NCI-H460 (cell line): ENCODE measurements around the gene SCN2B. TPM values are rescaled to one million over a fixed set of nuclear protein-coding genes. Genes with fewer than 3 reads are reported as not detected.

ENCODE experiments used
- DNase-seq: peaks from one replicate; pipeline ENCODE4 v3.0.0-alpha.2; 2016; ENCODE audit warnings: low read depth; ENCODE audit errors: extremely low read depth
- total RNA-seq: library from RNA; depleted of rRNA; stranded (reverse); fragments of >200 nt; shearing (Covaris generic); gene quantifications from 2 replicates; pipeline ENCODE4 v1.2.3, GENCODE V29; 2014

SCN2B gene
- total RNA-seq, 1 experiment from 2014 or later, result not detected

GRCh38 chr11:118136341-118136740 is 40.1 kb downstream of the SCN2B start:
- no peak for DNase-seq

DNA sequence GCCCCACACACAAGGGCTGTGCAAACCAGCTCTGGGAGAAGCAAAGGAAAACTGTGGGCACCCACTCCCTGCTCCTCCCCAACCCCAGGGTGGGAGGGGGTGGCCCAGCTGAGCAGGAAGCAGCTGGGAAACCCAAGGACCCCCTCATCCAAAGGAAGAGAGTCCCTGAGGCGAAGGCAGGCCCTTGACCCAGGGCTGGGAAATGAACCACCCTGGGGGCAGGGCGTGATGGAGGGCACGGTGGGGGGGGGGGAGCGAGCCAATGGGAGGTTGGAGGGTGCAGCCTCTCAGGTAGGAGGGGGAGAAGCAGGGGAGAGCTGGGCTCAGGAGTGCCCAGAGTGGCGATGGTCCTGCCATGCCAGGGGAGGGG is 40.7 kb downstream of the SCN2B start:
- DNase-seq, result no peak

DNA sequence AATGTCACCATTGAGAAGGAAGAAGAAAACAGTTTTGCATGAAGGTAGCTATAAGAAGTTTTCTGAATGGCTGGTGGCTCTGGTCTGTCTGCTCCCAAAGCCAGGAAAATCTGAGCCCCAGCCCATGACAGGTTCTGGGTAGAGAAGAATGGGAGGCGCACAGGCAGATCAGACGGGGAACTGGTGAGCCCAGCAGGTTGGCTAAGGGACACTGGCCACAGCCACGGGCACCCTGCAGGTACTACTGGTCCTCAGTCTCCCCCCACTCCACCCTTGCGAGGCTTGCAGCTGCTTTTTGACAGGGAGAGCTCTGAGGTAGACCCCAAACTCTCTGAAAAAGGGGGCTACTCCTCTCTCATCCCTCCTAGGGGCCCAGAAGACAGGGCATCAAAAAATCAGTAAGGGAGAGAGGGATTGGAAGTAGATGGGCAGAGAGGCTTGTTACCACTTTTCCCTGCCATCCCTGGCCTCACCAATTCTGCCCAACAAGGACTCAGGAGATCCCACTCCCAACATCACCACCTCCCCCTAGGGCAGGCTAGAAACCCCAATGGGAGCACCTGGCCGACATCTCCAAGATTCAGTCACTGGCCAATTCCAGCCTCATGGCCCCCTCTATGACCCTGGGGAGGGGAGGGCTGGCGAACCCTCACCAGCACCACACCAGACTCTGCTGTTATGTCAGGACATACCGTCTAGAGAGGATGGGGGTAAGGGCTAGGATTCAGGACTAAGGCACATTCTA is 41.2 kb downstream of the SCN2B start:
- no peak for DNase-seq

DNA sequence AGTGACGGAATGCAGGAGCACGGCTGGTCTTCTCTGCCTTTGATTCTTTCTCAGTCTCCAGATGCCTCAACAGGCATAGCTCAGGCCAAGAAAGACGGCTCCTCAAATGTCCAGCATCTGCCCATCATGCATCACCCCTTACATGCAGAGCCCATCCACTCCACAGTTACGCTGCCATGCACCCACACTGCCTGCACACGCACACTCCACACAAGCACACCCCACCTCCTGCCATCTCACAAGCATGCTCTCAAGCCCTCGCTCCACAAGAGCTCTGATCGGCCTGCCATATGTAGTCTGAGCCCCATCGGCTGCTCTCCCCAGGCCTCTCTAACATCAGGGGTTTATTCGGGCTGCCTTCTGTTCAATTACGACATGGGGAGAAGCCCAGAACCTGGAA is 42.6 kb downstream of the SCN2B start:
- DNase-seq, result no peak

DNA sequence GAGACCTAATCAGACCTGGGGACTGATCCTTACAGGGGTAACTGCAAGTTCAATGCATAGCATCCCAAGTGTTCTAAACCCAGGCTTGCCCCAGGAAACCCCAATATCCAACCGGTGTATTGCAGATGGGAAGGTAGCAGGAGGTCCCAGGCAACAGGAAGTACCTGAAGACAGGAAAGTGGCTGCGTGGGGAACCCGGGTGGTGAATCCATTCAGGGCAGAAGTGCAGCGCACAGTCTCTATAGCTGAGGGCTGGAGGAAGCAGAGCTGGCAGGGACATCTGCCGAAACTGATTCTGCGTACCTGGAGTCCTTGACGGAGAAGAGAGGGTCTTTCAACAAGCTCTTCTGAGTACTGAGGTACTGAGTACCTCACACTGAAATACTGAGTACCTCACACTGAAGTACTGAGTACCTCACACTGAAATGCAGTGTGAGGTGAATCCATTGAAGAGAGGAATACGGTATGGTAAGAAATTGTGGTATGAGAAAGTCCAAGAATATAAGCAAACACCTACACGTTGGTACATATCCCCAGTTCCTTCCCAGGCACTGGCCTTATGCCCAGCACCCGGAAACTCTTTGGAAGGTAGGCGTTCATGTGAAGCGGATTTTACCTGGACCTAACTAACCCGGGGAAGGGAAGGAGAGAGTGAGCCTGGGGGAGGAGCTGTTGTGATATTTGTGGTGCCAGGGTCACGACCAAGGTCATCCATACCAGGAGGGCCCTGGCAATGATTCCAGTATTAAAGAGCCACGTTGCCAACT is 43.9 kb downstream of the SCN2B start:
- DNase-seq, result no peak

GRCh38 chr11:118129471-118130172 is 46.8 kb downstream of the SCN2B start:
- no peak for DNase-seq

DNA sequence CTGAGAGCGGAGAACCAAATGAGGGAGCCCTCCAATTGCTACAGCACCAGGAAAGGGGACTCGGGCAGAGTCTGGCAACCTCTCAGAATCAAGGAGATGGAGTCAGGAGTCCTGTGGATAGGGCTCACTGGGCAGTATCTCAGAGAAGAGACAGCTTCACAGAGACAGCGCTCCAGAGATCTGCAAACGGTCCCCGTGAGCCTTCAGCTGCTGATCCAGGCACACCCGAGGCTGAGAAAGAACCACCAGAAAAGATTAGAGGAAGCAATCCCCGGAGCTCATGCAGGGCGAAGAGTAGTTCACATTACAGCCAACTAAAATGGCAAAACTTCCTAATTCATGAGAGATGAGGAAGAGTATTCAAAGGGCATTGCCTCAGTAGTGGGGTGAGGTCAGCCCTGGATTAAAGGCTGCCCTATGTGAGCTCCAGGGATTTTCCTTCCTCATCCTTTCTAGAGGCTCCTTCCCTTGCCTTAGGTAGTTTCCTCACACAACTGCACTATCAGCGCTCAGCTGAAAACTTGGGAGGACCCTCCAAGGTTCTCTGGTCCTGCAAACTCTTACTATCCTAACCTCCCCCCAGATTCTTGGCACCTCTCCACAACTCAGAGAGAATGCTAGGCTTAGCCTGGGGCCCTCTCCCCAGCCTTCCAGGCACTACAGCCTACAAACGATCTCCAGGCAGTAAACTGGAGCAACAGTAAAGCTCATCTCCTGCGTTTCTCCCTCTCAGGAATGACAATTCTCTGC is 47.5 kb downstream of the SCN2B start:
- no peak for DNase-seq

GRCh38 chr11:118128310-118128709 is 48.1 kb downstream of the SCN2B start:
- DNase-seq, result no peak

DNA sequence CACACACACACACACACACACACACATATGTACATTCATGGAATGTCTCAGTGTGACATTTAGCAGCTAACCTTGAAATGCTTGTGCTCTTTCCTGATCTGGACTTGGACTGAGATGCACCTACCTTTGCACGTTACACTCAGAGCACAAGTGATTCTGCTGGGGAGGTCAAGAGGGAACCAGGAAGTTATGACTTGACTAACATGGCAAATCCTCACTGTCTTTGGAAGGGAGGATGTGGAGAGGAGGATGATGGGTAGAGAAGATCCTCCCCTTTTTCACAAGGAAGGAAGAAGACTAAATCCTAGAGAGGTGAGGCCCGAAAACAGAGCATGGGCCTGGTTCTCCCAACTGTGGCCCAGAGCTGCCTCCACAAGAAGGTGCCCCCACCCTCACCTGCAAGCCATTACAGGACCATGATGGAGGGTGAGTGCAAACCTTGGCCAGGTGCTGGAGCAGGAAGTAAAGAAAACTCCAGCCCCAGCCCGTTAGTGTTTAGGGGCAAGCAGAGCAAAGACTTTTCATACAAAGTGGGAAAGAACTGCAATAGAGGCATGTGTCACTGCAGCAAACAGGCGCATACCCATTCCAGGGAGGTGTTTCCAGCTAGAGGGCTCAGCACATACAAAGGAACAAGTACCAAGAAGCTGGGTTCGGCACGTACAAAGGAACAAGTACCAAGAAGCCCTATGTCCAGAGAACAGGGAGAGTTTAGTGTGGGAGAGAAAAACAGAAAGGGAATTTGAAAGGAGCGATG is 50.2 kb downstream of the SCN2B start:
- no peak for DNase-seq

- no peak for DNase-seq
Measured at GRCh38 chr11:118124929-118125535, 51.4 kb downstream of the SCN2B start.

GRCh38 chr11:118120793-118121192 is 55.6 kb downstream of the SCN2B start:
- DNase-seq, result no peak

DNA sequence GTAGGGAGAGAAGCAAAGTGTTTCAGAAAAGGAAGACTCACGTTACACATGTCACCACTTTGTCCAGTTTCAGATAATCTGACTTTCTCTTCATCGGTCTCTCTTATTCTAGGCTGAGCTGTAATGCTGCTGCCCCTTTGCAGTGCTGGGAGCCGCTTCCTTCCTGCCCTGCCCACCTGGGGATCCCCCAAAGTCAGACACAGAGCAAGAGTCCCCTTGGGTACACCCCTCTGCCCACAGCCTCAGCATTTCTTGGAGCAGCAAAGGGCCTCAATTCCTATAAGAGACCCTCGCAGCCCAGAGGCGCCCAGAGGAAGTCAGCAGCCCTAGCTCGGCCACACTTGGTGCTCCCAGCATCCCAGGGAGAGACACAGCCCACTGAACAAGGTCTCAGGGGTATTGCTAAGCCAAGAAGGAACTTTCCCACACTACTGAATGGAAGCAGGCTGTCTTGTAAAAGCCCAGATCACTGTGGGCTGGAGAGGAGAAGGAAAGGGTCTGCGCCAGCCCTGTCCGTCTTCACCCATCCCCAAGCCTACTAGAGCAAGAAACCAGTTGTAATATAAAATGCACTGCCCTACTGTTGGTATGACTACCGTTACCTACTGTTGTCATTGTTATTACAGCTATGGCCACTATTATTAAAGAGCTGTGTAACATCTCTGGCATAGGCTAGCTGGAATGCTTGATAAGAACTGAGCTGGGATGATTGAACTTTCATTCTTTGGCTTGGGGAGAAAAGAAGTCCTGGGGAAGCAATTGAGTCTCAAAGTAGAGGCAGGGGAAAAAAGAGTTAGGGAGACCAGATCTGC is 58.4 kb downstream of the SCN2B start:
- no peak for DNase-seq

GRCh38 chr11:118115048-118115447 is 61.4 kb downstream of the SCN2B start:
- no peak for DNase-seq

- no peak for DNase-seq
Measured at GRCh38 chr11:118114266-118114665, 62.2 kb downstream of the SCN2B start.

GRCh38 chr11:118112711-118113430 is 63.6 kb downstream of the SCN2B start:
- DNase-seq, result no peak
